GM06990 (cell line): ENCODE data around the gene DUSP2.

Source experiments
- DNase-seq: peaks from one replicate; pipeline ENCODE4 v3.0.0-alpha.2; 2011; ENCODE audit not compliant: insufficient read length; ENCODE audit errors: extremely low read depth
- H3K27me3 ChIP-seq: replicated peaks from 2 replicates; pipeline ENCODE4 v1.6.0; 2011; ENCODE audit warnings: low read length; ENCODE audit not compliant: control insufficient read depth, insufficient read depth
- H3K36me3 ChIP-seq: 2 replicates; pipeline ENCODE4 v1.5.1; 2011; ENCODE audit warnings: low read length; ENCODE audit not compliant: control insufficient read depth, insufficient read depth
- H3K4me3 ChIP-seq: replicated peaks from 2 replicates; pipeline ENCODE4 v1.5.1; 2011; ENCODE audit warnings: low read depth, mild to moderate bottlenecking, control low read depth, low read length
- TF ChIP-seq, protein P1 (sequence below): IDR thresholded peaks from 2 replicates; pipeline ENCODE4 v1.5.1; 2011; ENCODE audit warnings: low read length, control low read depth, mild to moderate bottlenecking, inconsistent platforms; ENCODE audit not compliant: insufficient read depth, poor library complexity, severe bottlenecking

The DUSP2 gene

DNA sequence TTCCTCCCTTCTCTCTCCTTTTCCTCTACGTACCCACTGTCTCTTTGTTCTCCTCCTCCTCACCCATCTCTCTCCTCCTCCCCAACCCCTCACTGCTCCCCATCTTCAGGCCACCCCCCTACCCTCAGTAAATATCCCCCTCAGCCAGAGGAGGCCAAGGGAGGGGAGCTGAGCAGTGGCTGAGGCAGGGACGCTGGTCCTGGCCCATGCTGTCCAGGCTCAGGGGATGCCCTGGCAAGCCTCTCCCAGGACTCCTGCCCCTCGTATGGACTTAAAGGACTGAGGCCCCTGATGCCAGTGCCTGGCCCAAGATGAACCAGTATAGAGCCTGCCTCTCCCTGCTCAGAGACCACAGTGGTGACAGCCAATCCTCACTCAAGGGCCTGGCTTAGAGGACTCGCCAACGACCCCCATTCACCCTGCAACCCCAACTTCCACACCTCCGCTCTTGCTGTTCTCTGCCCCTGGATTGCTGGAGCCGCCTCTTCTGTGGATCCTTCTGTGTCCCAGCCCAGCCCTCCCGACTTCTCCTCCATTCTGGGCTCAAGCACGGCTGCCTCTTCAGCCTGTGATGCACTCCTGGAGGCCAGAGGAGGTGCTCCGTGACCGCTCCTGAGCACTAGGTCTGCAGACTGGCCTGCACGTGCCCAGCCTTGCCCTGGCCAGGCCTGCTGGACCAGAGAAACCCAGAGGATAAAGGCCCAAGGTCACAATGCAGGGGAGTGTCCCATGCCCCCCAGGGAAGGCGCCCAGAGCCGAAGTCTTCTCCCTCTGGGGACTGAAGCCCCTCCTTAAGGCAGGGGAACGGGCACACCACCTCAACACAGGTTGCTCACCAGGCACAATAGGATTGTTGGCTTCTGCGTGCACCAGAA is 9.5 kb upstream of the DUSP2 start:
- Histone ChIP-seq H3K27me3 (no peaks in the 10 kb centered on the region), H3K36me3 (no peaks in the 10 kb centered on the region), H3K4me3 (no peak overlapping the region)
- TF ChIP-seq, protein P1, sequence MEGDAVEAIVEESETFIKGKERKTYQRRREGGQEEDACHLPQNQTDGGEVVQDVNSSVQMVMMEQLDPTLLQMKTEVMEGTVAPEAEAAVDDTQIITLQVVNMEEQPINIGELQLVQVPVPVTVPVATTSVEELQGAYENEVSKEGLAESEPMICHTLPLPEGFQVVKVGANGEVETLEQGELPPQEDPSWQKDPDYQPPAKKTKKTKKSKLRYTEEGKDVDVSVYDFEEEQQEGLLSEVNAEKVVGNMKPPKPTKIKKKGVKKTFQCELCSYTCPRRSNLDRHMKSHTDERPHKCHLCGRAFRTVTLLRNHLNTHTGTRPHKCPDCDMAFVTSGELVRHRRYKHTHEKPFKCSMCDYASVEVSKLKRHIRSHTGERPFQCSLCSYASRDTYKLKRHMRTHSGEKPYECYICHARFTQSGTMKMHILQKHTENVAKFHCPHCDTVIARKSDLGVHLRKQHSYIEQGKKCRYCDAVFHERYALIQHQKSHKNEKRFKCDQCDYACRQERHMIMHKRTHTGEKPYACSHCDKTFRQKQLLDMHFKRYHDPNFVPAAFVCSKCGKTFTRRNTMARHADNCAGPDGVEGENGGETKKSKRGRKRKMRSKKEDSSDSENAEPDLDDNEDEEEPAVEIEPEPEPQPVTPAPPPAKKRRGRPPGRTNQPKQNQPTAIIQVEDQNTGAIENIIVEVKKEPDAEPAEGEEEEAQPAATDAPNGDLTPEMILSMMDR: no peak
- DNase-seq: no peak

DNA sequence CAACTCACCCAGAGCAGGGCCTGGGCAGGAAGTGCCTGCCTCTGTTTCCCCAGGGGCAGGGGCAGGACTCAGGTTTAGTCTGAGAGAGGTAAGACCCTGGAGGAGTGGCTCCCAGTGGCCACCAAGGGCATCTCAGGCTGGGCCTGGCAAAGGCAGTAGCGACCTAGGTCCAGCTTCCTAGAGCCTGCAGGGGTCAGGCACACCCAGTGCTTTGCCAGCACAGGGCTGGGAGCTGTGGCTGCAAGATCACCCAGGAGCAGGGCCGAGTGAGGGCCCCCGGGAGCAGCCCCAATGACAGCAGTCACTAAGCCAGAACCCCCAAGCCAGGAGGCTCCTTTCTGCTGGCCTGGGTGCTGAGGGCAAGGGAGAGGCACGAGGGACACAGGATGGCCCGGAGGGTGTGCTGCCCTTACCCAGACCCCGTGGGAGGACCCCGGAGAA is 8.8 kb upstream of the DUSP2 start:
- no peaks in the 10 kb centered on the region for H3K27me3 ChIP-seq
- TF ChIP-seq, protein P1: peak; percentile 10

DNA sequence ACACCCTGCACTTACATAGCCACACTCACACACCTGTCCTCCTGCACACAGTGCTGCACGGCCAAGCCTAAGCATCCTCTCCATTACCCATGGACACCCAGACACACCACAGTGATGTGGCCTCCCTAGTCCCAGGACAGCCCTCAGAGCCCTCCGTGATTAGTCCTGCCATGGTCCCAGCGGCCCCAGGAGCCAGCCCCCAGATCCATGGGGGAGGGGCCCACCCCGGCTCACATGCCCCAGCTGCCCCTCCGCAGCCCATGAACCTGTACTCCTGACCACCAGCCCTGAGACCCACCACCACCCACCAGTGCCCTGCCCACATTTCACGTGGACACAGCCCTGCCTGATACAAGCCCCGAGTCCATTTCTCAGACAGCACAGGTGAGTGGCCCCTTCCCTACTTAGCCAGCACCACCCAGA is 8.1 kb upstream of the DUSP2 start:
- H3K27me3 ChIP-seq: no peaks in the 10 kb centered on the region
- H3K36me3 ChIP-seq: no peaks in the 10 kb centered on the region
- H3K4me3 ChIP-seq: no peak overlapping the region
- TF ChIP-seq, protein P1: no peak
- DNase-seq: no peak

More for the DNA sequence above, 8.8 kb upstream of the DUSP2 start:
- Histone ChIP-seq H3K36me3 (no peaks in the 10 kb centered on the region), H3K4me3 (no peak overlapping the region)
- DNase-seq: no peak

DNA sequence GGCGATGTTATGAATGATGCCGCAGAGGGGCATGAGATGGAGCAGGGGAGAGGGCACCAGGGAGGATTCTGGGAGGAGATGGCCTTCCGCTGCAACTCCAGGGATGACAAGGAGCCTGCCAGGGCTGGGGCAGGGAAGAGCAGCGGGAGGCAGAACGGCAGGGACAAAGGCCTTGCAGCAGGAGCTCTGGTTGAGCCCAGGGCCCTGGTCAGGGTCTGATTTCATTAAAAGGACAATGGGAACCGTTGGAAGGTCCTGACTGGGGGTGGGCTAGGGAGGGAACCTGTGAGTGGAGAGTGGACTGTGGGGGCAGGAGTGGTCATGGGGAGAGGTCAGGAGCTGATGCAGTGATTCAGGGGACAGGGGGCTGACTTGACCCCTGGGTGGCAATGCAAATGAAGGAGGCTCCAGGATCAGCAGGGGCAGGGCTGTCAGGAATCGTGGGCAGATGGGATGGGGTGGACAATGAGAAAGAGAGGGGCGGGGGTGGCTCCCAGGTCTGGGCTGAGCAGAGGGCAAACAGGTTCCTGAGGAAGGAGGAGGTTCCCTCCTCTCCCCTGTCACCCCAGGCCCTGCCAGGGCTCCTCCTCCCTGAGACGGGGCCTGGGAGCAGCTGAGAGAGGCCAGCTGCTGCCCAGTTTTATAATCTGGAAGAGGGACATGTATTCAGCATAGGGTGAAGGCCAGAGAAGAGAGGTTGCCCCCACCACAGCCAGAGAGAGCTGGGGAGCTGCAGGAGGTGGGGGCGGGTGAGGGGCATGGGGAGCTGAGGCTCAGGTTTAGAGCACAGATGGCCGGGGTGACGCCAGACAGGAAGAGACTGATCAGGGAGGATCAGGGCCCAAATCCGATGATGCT is 7.3 kb upstream of the DUSP2 start:
- no peak overlapping the region for H3K4me3 ChIP-seq
- H3K27me3 ChIP-seq: no peaks in the 10 kb centered on the region
- no peaks in the 10 kb centered on the region for H3K36me3 ChIP-seq
- DNase-seq: no peak
- TF ChIP-seq, protein P1: no peak

DNA sequence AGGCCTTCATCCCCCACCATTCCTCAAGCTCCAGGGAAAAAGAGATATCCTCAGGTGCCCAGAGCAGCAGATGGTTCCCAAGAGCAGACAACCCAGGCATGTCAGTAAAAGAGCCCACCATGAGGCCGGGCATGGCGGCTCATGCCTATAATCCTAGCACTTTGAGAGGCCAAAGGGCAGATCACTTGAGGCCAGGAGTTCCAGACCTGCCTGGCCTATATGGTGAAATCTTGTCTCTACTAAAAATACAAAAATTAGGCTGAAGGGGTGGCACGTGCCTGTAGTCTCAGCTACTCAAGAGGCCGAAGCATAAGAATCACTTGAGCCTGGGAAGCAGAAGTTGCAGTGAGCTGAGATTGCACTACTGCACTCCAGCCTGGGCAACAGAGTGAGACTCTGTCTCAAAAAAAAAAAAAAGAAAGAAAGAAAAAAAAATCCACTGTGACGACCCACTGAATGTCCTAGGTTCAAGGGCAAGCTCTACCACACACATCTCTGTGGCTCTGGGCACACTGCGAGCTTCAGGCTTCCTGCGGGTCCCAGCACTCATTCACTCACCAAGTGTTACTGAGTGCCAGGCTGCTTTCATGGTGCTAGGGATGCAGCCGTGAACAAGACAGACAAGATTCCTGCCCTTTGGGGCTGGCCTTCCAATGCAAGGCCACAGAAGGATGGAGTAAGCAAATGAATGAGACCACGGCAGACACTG is 6.5 kb upstream of the DUSP2 start:
- Histone ChIP-seq H3K27me3 (no peaks in the 10 kb centered on the region), H3K4me3 (no peak overlapping the region), H3K36me3 (no peaks in the 10 kb centered on the region)
- TF ChIP-seq, protein P1: no peak
- no peak for DNase-seq
